MM.1S (cell line): Measurements from ENCODE around the gene PPP2R2D.

ENCODE experiments used
- CTCF ChIP-seq: fragments of 300-600 bp; sonication (generic); IDR thresholded peaks from 2 replicates; pipeline ENCODE4 v1.5.1; 2016; ENCODE audit warnings: antibody characterized with exemption, low read length, mixed read lengths
- EZH2phosphoT487 ChIP-seq: fragments of 300-600 bp; sonication (generic); IDR thresholded peaks from 2 replicates; pipeline ENCODE4 v1.6.1; 2018; ENCODE audit warnings: antibody characterized with exemption, low read length

GRCh38 chr10:132002004-132002403 is 101.2 kb downstream of the PPP2R2D start:
- TF ChIP-seq CTCF = no peak
- no peak for TF ChIP-seq EZH2phosphoT487
